Fibroblast of villous mesenchyme (primary cell): ENCODE results near the gene NIPSNAP2. TPM values are rescaled to one million over a fixed set of nuclear protein-coding genes. Genes with fewer than 3 reads are reported as not detected.

Experiments used
- DNase-seq: peaks from one replicate; pipeline ENCODE4 v3.0.0-alpha.2; 2010; ENCODE audit warnings: low read depth
- H3K4me3 ChIP-seq: 2 replicates; pipeline ENCODE4 v1.5.1; 2011; ENCODE audit warnings: low read depth, mild to moderate bottlenecking, low read length
- CTCF ChIP-seq: IDR thresholded peaks from 2 replicates; pipeline ENCODE4 v1.5.1; 2012; ENCODE audit warnings: low read depth, mild to moderate bottlenecking, low read length; ENCODE audit not compliant: insufficient read depth
- total RNA-seq: library from RNA; depleted of rRNA; stranded (reverse); fragments of >200 nt; gene quantifications from 2 replicates; pipeline ENCODE4 v1.2.3, GENCODE V29; 2012

The NIPSNAP2 gene
- total RNA-seq, 1 donor, result 39.7 TPM

GRCh38 chr7:55975988-55976633 is 11.7 kb downstream of the NIPSNAP2 start:
- no peak for TF ChIP-seq CTCF
- no peak for DNase-seq
- H3K4me3 ChIP-seq, result no peak overlapping the region

- no peak for TF ChIP-seq CTCF
- no peak overlapping the region for H3K4me3 ChIP-seq
- no peak for DNase-seq
Observed at GRCh38 chr7:55977831-55978230, 13.4 kb downstream of the NIPSNAP2 start.

GRCh38 chr7:55980266-55980665 is 15.9 kb downstream of the NIPSNAP2 start:
- TF ChIP-seq CTCF, result no peak
- DNase-seq, result no peak
- no peak overlapping the region for H3K4me3 ChIP-seq

GRCh38 chr7:55983537-55983936 is 19.2 kb downstream of the NIPSNAP2 start:
- no peak overlapping the region for H3K4me3 ChIP-seq
- TF ChIP-seq CTCF, result no peak
- DNase-seq, result no peak

GRCh38 chr7:55992346-55992745 is 28.0 kb downstream of the NIPSNAP2 start:
- H3K4me3 ChIP-seq, result no peak overlapping the region
- TF ChIP-seq CTCF, result no peak
- DNase-seq, result no peak

DNA sequence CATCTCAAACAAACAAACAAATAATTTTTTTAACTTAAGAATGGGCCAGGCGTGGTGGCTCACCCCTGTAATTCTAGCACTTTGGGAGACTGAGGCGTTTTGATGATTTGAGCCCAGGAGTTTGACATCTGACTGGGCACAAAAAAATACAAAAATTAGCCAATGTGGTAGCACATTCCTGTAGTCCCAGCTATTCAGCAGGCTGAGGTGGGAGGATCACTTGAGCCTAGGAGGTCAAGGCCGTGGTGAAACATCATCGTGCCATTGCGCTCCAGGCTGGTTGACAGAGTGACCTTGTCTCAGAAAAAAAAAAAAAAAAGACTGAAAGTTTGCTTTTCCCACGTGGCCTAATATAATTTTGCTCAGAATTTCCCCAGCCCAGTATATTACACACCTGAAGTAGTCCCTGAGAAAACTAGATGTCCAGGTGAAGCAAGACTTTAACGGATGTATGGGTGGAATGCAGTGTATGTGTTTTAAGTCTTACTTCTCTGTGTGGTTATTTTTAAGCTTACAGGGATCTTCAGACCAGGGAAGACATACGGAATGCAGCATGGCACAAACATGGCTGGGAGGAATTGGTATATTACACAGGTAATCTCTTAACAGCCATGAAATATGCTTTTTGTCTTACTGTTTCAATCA is 32.6 kb downstream of the NIPSNAP2 start:
- no peak for TF ChIP-seq CTCF
- H3K4me3 ChIP-seq, result no peak overlapping the region
- no peak for DNase-seq

GRCh38 chr7:56003749-56004148 is 39.4 kb downstream of the NIPSNAP2 start:
- no peak overlapping the region for H3K4me3 ChIP-seq
- TF ChIP-seq CTCF, result no peak
- DNase-seq, result no peak
